Heart right ventricle (tissue), 16 donors: ENCODE results near the gene RNF13. TPM values are rescaled to one million over a fixed set of nuclear protein-coding genes. Genes with fewer than 3 reads are reported as not detected.
"Not testable (repeated sequence)": the region's sequence is repeated elsewhere in the genome, so short reads cannot be mapped to it uniquely, and the experiment has no call there.

ENCODE experiments used
- ATAC-seq, 8 donors: fragments of 200-7000 bp; cut with Tn5 transposase; one replicate each; pipeline ENCODE4 v1.9.1; 2020; ENCODE audit warnings: mild to moderate bottlenecking in 8 of 8, moderate library complexity in 8 of 8, moderate number of reproducible peaks in 1 of 8
- DNase-seq, 2 donors: peaks; one replicate each; pipeline ENCODE4 v3.0.0-alpha.2; 2020
- H3K27ac ChIP-seq, 10 donors: fragments of 200-600 bp; sonication (generic) in 2 of 10; one replicate each; pipeline versions ENCODE4 v1.5.0 to v1.8.0; 2020 to 2022; ENCODE audit warnings: mild to moderate bottlenecking in 3 of 10
- H3K27me3 ChIP-seq, 7 donors: fragments of 200-600 bp; one replicate each; pipeline ENCODE4 v1.8.0; 2021 to 2022; ENCODE audit warnings: mild to moderate bottlenecking in 2 of 7
- H3K36me3 ChIP-seq, 9 donors: fragments of 200-600 bp; sonication (generic) in 1 of 9; one replicate each; pipeline versions ENCODE4 v1.5.0 to v1.8.0; 2020 to 2022; ENCODE audit warnings: mild to moderate bottlenecking in 2 of 9
- H3K4me1 ChIP-seq, 9 donors: fragments of 200-600 bp; sonication (generic) in 1 of 9; one replicate each; pipeline versions ENCODE4 v1.5.0 to v1.8.0; 2020 to 2022; ENCODE audit warnings: mild to moderate bottlenecking in 4 of 9
- H3K4me3 ChIP-seq, 10 donors: fragments of 200-600 bp; sonication (generic) in 2 of 10; one replicate each; pipeline versions ENCODE4 v1.5.0 to v1.8.0; 2020 to 2022; ENCODE audit warnings: mild to moderate bottlenecking in 7 of 10, moderate library complexity in 2 of 10
- H3K9me3 ChIP-seq, 11 donors: fragments of 200-600 bp in 10 of 11; sonication (generic) in 2 of 11; one replicate each; pipeline versions ENCODE4 v1.5.0 to v1.8.0; 2013 to 2022; ENCODE audit warnings: mild to moderate bottlenecking in 2 of 11, control low read depth in 1 of 11, moderate library complexity in 1 of 11
- WGBS, 2 donors: extraction: QIAGEN DNeasy Blood & Tissue Kit; methylation state at CpG; one replicate each; pipeline ENCODE4 v1.1.7; 2013; ENCODE audit warnings: inconsistent platforms in 1 of 2; 5-methylcytosine and 5-hydroxymethylcytosine counted together
- intact Hi-C, 10 donors: fragments of 100-400 bp; cut with DNase I; formaldehyde crosslinking; loops; one replicate each; pipeline versions ENCODE4 v1.11.1 to v1.14.2; 2022
- polyA plus RNA-seq, 2 donors: library from polyadenylated mRNA; stranded (reverse); fragments of 200-250 nt; gene quantifications; one replicate each; pipeline ENCODE4 v1.2.3, GENCODE V29; 2013
- total RNA-seq, 10 donors: library from RNA; stranded (reverse); fragmentation: NEBNext Ultra II Directional in 3 of 10; extraction: Animal tissue kit (Norgen Biotek cat#: 25700) in 3 of 10; gene quantifications; one replicate each; pipeline versions ENCODE4 v1.2.1 to v1.2.4, GENCODE V29; 2021 to 2023
- TF ChIP-seq, protein P1 (sequence below), 9 donors: fragments of 200-600 bp; sonication (generic) in 2 of 9; IDR thresholded peaks; one replicate each; pipeline versions ENCODE4 v1.5.0 to v1.8.0; 2021 to 2022; ENCODE audit warnings: antibody characterized with exemption in 9 of 9, mild to moderate bottlenecking in 5 of 9, moderate library complexity in 1 of 9
- donor health status: Arrhythmogenic right ventricular cardiomyopathy.
- donor health status: ischemic (EF 13 %, LVEDD 7.1; RV severe dilation, severe dysfunction).
- donor health status: healthy with polysubstance abuse.
- donor health status: DM: no; HTN: yes; CAD: no.
- donor health status: DM: no; HTN: no; CAD: no.
- donor health status: ischemic (EF 25% LVEDD 6.9; RV normal size, moderate dysfunction).
- donor health status: ischemic (EF 25% LVEDD 5.7; RV mildly dilated, moderate dysfunction).
- donor health status: healthy.
- donor health status: DM: yes; HTN: yes; CAD: no.
- donor health status: Ischemic cardiomyopathy.
- donor health status: ischemic (EF 35%, LVEDD 5.7; RV mildly dilated, moderate dysfunction).
- donor health status: nonischemic (EF 11% LVEDD 7.7; RV severe dilation, severe dysfunction).
- donor health status: DM: yes; HTN: yes; CAD: no.
- donor health status: PGD.
- donor health status: ischemic (EF 29% LVEDD 5.4; RV normal size, mild dysfunction).
- donor health status: nonischemic (EF 23%, LVEDD 6.1; RV moderate dilation, normal function).

Gene RNF13
- total and polyA plus RNA-seq, 12 donors: 24.8 to 72.3 (median 52.4) TPM

DNA sequence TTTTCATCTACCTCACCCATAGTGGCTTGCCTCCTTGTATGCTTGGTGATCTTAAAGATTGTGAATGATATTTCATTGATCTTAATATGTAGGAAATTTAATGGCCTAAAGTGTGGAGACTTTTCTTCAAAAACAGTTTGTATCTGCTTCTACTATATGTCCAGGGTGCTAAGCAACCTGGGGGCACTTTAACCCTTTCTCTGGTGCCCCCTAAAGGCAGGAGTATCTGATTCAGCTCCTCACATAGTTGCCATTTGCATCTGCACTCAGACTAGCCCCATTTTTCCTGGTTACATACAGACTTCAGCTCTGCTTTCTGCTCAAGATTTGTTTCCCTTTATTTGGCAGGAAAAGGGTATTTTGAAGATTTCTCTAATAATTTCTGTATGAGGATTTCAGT, 162.9 kb downstream of the RNF13 start:
- Histone ChIP-seq H3K27ac (no peak overlapping the region), H3K4me3 (no peak overlapping the region), H3K27me3 (peaks cover 0 to 49% (median 0%) of the 10 kb centered on the region in 7 donors), H3K9me3 (peaks cover 0 to 8% (median 0%) of the 10 kb centered on the region in 11 donors), H3K4me1 (peaks cover 0 to 21% (median 9%) of the 10 kb centered on the region in 9 donors), H3K36me3 (no peaks in the 10 kb centered on the region)
- DNase-seq (no peak), ATAC-seq (no peak)
- intact Hi-C loops: no loop called here
- TF ChIP-seq, protein P1, sequence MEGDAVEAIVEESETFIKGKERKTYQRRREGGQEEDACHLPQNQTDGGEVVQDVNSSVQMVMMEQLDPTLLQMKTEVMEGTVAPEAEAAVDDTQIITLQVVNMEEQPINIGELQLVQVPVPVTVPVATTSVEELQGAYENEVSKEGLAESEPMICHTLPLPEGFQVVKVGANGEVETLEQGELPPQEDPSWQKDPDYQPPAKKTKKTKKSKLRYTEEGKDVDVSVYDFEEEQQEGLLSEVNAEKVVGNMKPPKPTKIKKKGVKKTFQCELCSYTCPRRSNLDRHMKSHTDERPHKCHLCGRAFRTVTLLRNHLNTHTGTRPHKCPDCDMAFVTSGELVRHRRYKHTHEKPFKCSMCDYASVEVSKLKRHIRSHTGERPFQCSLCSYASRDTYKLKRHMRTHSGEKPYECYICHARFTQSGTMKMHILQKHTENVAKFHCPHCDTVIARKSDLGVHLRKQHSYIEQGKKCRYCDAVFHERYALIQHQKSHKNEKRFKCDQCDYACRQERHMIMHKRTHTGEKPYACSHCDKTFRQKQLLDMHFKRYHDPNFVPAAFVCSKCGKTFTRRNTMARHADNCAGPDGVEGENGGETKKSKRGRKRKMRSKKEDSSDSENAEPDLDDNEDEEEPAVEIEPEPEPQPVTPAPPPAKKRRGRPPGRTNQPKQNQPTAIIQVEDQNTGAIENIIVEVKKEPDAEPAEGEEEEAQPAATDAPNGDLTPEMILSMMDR (IDR thresholded peaks at IDR 0.05): no peak

DNA sequence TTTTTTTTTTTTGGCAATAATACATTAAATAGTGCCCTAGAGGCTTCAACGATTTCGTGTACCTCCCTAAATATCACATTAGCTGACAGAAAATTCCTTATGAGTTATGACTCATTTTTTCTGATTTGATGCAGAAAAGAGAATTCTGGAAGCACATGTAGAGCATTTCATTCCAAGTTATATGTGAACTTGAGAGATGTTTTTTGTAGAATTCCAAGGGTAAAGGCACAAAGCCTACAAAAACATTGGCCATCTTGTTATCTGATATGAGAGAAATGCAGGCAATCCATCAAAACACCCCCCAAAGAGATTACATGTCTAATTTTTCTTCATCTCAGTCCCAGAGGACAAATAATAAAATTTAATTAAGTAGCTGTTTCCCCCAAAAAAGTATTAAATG, 164.4 kb downstream of the RNF13 start:
- Histone ChIP-seq H3K4me3 (no peak overlapping the region), H3K36me3 (no peaks in the 10 kb centered on the region), H3K27ac (no peak overlapping the region), H3K9me3 (peaks cover 0 to 8% (median 0%) of the 10 kb centered on the region in 11 donors), H3K4me1 (peaks cover 0 to 13% (median under 1%) of the 10 kb centered on the region in 9 donors), H3K27me3 (peaks cover 0 to 34% (median 0%) of the 10 kb centered on the region in 7 donors)
- intact Hi-C loops: no loop called here
- 60 to 61% methylated on average over 2 of the region's 2 CpGs for WGBS, 2 donors
- TF ChIP-seq, protein P1 (IDR thresholded peaks at IDR 0.05): no peak
- DNase-seq (no peak), ATAC-seq (no peak)

DNA sequence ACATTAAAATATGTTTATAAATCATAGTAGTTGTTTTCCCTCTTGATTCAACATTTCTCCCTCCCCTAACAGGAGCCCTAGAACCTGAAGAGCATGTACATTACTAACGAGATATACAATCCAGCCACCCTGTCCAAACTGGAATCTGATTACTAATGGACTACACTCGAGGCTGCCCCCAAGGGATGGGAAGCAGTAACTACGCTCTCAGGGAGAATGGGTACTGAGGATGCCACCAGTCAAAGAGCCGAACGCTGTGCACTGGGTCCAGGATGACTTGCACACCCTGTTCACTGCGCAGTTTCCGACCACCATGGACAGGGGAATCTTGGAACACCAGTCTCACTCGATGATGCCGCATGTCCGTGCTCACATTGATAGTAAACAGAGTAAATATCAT, 169.0 kb downstream of the RNF13 start:
- H3K9me3 ChIP-seq, H3K27me3 ChIP-seq, H3K4me3 ChIP-seq, intact Hi-C loops, H3K36me3 ChIP-seq, DNase-seq, H3K27ac ChIP-seq: not testable (repeated sequence)
- H3K4me1 ChIP-seq: peaks cover 0 to 12% (median 0%) of the 10 kb centered on the region in 9 donors
- ATAC-seq: peak in 1 of 8 donors; percentile 42
- WGBS, 2 donors: 73 to 77% methylated on average over 3 to 4 of the region's 10 CpGs

DNA sequence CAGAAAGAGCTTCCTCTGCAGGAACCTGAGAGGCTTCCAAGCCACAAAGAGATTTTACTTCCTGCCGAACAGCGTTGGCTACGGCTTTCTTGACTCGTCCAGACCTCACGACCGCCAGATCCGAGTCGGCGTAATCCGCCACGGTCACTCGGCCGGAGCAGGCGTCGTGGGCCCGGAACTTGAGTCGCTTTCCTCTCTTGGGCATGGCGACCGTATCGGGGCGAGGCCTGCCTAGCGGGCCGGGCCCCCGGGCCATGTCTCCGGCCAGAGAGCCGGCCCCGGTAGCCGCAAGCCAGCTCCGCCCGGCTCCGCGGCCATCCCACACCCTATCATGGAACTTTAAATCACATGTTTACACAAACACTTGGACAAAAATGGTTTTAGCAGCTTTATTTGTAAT, 170.0 kb downstream of the RNF13 start:
- DNase-seq, H3K36me3 ChIP-seq, intact Hi-C loops, H3K4me1 ChIP-seq, H3K4me3 ChIP-seq, H3K27ac ChIP-seq, H3K27me3 ChIP-seq, H3K9me3 ChIP-seq, ATAC-seq: not testable (repeated sequence)
- 95 to 97% methylated on average over 32 of the region's 32 CpGs for WGBS, 2 donors

DNA sequence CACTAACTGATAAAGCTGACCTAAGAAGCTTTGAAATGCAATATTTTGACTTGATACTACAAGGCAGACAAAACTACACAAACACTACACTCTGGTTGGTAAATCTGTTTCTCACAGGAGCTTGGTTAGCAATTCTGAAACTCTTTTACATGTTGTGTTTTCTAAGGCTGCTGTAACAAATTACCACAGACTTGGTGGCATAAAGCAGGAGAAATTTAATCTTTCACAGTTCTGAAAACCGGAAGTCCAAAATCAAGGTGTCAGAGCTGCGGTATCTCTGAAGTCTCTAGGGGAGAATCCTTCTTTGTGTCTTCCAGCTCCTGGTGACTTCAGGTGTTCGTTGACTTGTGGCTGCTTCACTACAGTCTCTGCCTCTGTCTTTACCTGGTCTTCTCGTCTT, 170.6 kb downstream of the RNF13 start:
- no peak for DNase-seq
- TF ChIP-seq, protein P1 (IDR thresholded peaks at IDR 0.05): no peak
- Histone ChIP-seq H3K27ac (no peak overlapping the region), H3K9me3 (peaks cover 0 to 8% (median 0%) of the 10 kb centered on the region in 11 donors), H3K27me3 (no peaks in the 10 kb centered on the region), H3K36me3 (no peaks in the 10 kb centered on the region), H3K4me1 (no peaks in the 10 kb centered on the region), H3K4me3 (no peak overlapping the region)
- 90 to 94% methylated on average over 4 of the region's 4 CpGs for WGBS, 2 donors
- intact Hi-C loops: no loop called here
- ATAC-seq: no peak
